Activated T-cell treated with anti-CD3 and anti-CD28 coated beads, Interleukin-2, amount 50 U/mL, for 72 hours (primary cell): ENCODE measurements around the gene PKP4. TPM values are rescaled to one million over a fixed set of nuclear protein-coding genes. Genes with fewer than 3 reads are reported as not detected.

ENCODE experiments used
- ATAC-seq, 2 donors: fragments of 150-1000 bp; cut with Tn5 transposase; replicated peaks in 1 of 2; 2 replicates each; pipeline ENCODE4 v1.10.0; 2021; ENCODE audit warnings: moderate library complexity in 2 of 2, mild to moderate bottlenecking in 1 of 2
- DNase-seq, 2 donors: peaks; one replicate each; pipeline ENCODE4 v3.0.0; 2021 to 2022; ENCODE audit warnings: mixed read lengths in 1 of 2
- H3K27ac Mint-ChIP-seq: one replicate; pipeline ENCODE4 v1.8.0; 2022; ENCODE audit warnings: mild to moderate bottlenecking, moderate library complexity, mixed read lengths
- H3K27me3 Mint-ChIP-seq: one replicate; pipeline ENCODE4 v1.8.0; 2022; ENCODE audit warnings: low read depth, mixed read lengths
- H3K36me3 Mint-ChIP-seq, 2 donors: one replicate each; pipeline ENCODE4 v1.8.0; 2022; ENCODE audit warnings: mixed read lengths in 2 of 2, mild to moderate bottlenecking in 1 of 2; ENCODE audit not compliant: insufficient read depth in 2 of 2
- H3K4me1 Mint-ChIP-seq: one replicate; pipeline ENCODE4 v1.8.0; 2022; ENCODE audit warnings: low read depth, mixed read lengths
- H3K4me3 Mint-ChIP-seq, 2 donors: one replicate each; pipeline ENCODE4 v1.8.0; 2022; ENCODE audit warnings: mild to moderate bottlenecking in 2 of 2, mixed read lengths in 2 of 2, moderate library complexity in 2 of 2
- H3K9me3 Mint-ChIP-seq, 2 donors: one replicate each; pipeline ENCODE4 v1.8.0; 2022; ENCODE audit warnings: mixed read lengths in 2 of 2
- total RNA-seq, 2 donors: library from RNA; stranded (reverse); gene quantifications; one replicate each; pipeline ENCODE4 v1.2.3, GENCODE V29; 2022

Gene PKP4
- total RNA-seq, 2 donors from 2014 or later: 36.0 to 41.3 TPM

DNA sequence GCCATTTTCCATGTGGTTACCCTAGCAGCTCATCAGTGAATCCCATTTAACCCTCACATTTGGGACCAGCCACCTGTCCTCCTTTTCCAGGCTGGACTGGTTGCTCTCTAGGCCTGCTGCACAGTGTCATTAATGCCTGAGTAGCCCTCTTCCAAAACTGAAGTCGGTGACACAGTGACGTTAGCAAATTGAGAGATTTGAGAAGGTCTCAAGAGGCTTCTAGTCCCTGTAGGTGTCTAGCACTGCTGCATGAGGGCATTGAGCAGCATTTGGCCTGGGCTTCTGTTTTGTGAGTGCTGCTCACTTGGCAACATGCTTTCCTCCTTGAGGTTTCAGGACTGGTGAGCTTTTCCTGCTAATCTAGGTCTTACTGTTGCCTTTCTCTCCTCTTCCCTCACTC, 36.7 kb downstream of the PKP4 start:
- Mint-ChIP-seq H3K4me3 (no peak overlapping the region), H3K36me3 (no peaks in the 10 kb centered on the region), H3K9me3 (no peaks in the 10 kb centered on the region), H3K27ac (no peak overlapping the region), H3K4me1 (peaks cover 15% of the 10 kb centered on the region), H3K27me3 (no peaks in the 10 kb centered on the region)
- no peak for ATAC-seq
- DNase-seq: no peak

DNA sequence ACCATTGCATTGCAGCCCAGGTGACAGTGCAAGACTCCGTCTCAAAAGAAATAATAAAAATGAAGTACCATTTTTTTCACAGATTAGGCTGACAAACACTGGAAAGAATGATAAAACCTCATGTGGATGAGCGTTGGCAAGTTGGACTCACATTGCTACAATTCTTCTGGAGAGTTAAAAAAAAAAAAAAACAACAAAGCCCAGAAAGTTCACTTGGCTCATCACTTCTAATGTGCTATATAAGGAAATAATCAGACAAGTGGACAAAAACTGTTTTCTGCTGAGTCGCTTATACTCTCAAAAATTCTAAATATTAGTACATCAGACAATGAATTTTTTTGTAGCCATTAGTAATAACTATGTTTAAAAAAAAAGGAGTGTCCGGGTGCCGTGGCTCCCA, 38.4 kb downstream of the PKP4 start:
- H3K4me1 Mint-ChIP-seq: peaks cover 25% of the 10 kb centered on the region
- no peaks in the 10 kb centered on the region for H3K27me3 Mint-ChIP-seq
- ATAC-seq: no peak
- DNase-seq: no peak
- H3K4me3 Mint-ChIP-seq: no peak overlapping the region
- no peaks in the 10 kb centered on the region for H3K9me3 Mint-ChIP-seq
- no peaks in the 10 kb centered on the region for H3K36me3 Mint-ChIP-seq
- no peak overlapping the region for H3K27ac Mint-ChIP-seq

DNA sequence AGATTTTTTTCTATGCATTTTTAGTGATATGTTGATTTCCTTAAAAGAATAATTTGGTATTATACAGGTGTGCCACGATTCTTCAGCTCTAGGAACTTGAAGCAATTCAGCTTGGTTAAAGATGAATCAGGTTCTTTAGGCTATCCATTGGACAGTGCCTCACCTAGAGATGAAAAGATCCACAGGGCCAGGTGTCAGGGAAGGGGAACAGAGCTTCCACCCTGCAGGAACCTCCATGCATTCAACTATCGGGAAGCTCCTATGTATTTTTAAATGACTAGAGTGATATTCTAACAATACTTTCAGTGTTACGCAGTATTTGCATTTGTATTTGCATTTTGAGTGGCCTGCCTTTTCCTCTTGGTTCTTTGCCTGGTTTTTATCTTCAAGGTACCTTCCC, 40.2 kb downstream of the PKP4 start:
- H3K36me3 Mint-ChIP-seq: no peaks in the 10 kb centered on the region
- no peaks in the 10 kb centered on the region for H3K27me3 Mint-ChIP-seq
- DNase-seq (no peak), ATAC-seq (no peak)
- H3K4me1 Mint-ChIP-seq: peaks cover 25% of the 10 kb centered on the region
- no peak overlapping the region for H3K4me3 Mint-ChIP-seq
- no peaks in the 10 kb centered on the region for H3K9me3 Mint-ChIP-seq
- no peak overlapping the region for H3K27ac Mint-ChIP-seq

DNA sequence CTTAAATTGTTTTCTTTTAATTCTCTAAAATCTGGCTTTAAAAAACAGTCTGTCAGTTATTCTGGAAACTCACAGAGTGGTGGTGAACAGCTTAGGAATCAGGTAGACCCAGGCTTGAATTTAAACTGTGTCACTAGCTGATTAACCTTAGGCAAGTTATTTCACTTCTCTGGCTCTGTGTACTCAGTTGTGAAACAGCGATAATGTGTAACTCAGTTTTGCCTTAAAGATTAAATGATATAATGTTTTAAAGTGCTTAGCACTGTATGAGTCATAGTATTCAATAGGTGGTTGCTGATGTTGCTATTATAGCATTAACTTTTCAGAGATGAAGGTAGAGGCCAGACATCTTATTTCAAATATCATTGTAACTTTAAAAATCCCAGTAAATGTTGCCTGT, 40.7 kb downstream of the PKP4 start:
- DNase-seq: no peak
- peak; percentile 53 to 54 for ATAC-seq
- Mint-ChIP-seq H3K9me3 (no peaks in the 10 kb centered on the region), H3K4me1 (peaks cover 25% of the 10 kb centered on the region), H3K4me3 (no peak overlapping the region), H3K27ac (peak overlapping the region; percentile 13), H3K27me3 (no peaks in the 10 kb centered on the region), H3K36me3 (no peaks in the 10 kb centered on the region)

DNA sequence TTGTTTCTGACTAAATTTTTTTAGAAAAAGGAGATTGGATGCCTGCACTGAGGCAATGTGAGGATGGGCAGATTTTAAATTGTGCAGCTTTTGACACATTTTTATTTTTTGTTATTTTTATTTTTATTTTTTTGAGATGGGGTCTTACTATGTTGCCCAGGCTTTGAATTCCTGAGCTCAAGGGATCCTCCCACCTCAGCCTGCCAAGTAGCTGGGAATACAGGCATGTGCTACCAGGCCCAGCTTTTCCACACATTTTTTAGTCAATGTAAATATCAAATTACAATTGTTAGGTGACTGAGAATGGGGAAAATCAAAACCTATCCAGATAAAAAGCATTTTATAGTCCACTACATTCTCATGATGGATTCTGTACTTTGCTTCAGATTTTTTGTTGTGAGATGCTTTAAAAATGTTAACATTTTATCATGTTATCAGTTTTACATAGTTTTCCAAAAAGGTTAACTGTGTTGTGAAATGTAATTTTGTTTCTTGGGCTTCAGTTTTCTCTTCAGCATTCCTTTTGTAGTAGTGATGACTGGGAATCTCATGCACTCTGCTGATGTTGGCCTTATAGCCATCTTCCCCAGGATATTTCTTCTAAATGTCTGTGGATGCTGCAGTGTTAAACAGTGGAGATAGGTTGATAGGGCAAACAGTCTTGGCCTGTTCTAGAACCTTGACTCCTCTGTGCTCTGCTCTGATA, 41.4 kb downstream of the PKP4 start:
- Mint-ChIP-seq H3K27ac (no peak overlapping the region), H3K9me3 (no peaks in the 10 kb centered on the region), H3K36me3 (no peaks in the 10 kb centered on the region), H3K4me3 (no peak overlapping the region), H3K4me1 (peaks cover 25% of the 10 kb centered on the region), H3K27me3 (no peaks in the 10 kb centered on the region)
- ATAC-seq (no peak), DNase-seq (no peak)

DNA sequence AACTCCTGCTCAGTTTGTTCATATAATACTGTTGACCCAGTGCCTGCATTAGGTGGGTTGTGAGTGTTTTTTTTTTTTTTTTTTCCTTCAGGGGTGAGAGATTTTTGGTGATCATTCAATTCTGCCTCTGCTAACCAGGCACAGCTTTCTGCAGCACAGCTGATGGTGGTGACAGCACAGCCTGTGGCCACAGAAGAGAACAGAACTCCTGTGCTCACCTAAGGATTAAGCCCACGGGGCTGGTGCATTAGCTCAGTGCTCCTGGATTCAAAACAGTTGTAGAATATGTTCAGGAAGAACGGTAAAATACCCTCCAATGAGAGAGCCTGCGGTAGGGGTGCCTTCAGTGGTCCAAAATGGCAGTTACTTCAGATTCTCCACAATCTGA, 42.0 kb downstream of the PKP4 start:
- Mint-ChIP-seq H3K36me3 (no peaks in the 10 kb centered on the region), H3K4me3 (no peak overlapping the region), H3K4me1 (peaks cover 25% of the 10 kb centered on the region), H3K27ac (no peak overlapping the region), H3K9me3 (no peaks in the 10 kb centered on the region), H3K27me3 (no peaks in the 10 kb centered on the region)
- no peak for ATAC-seq
- no peak for DNase-seq

DNA sequence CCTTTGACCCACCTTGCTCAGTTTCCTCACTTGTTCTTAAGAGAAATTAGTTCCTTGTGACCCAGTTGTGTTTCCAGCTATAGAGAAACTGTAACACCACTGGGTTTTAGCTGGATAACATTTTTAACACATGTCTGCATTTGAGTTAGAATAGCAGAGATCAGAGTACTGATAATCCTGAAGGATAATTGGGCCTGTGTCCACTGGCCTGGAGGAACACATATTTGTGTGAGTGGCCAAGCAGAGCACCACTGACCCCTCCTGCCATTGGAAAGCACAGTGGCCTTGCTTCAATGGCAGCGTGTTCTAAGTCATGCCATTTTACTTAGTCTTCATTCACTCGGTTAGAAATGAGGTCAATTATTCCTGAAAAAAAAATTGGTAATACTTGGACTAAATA, 42.6 kb downstream of the PKP4 start:
- Mint-ChIP-seq H3K4me1 (peaks cover 25% of the 10 kb centered on the region), H3K4me3 (no peak overlapping the region), H3K27ac (no peak overlapping the region), H3K36me3 (no peaks in the 10 kb centered on the region), H3K27me3 (no peaks in the 10 kb centered on the region), H3K9me3 (no peaks in the 10 kb centered on the region)
- ATAC-seq: no peak
- DNase-seq: no peak

DNA sequence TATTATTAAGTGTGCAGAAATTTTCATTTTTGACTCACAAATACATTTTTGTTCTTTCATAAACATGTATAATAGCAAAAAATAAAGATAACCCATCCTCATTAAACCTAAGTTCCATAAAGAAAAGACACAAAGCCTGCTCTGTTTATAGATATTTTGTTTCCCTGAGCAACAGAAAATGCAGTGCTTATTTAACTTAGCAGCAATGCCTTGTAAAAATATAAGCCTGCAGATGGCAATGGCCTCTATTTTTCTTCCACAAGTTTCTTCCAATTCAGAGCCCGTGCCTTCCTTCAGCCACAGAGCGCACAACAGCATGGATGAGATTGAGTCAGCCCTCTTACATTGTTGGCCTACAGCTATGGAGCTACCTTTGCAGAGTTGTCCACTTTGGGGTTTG, 43.6 kb downstream of the PKP4 start:
- H3K27ac Mint-ChIP-seq: no peak overlapping the region
- H3K9me3 Mint-ChIP-seq: no peaks in the 10 kb centered on the region
- H3K27me3 Mint-ChIP-seq: no peaks in the 10 kb centered on the region
- DNase-seq (no peak), ATAC-seq (no peak)
- peaks cover 29% of the 10 kb centered on the region for H3K4me1 Mint-ChIP-seq
- no peak overlapping the region for H3K4me3 Mint-ChIP-seq
- no peaks in the 10 kb centered on the region for H3K36me3 Mint-ChIP-seq

DNA sequence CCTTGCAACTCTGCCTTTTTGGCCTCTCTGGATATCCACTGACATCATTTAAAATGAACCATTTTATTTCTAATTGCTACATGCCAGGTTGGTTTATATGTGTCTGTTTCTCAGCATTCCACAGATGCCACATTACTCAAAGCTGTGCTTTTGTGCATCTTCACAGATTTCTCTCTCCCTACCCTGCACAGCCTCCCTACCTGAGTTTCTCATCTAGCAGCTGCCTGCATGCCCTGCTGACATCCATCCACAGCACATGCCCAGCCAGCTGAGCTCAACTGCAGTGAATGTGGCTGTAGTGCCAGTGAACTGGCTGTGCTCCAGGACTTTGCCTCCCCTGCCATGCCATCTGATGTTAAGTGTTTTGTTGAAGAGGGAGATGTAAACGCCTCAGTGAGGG, 44.5 kb downstream of the PKP4 start:
- ATAC-seq: no peak
- no peak overlapping the region for H3K27ac Mint-ChIP-seq
- H3K27me3 Mint-ChIP-seq: no peaks in the 10 kb centered on the region
- H3K4me3 Mint-ChIP-seq: no peak overlapping the region
- H3K9me3 Mint-ChIP-seq: no peaks in the 10 kb centered on the region
- no peaks in the 10 kb centered on the region for H3K36me3 Mint-ChIP-seq
- peaks cover 34% of the 10 kb centered on the region for H3K4me1 Mint-ChIP-seq
- DNase-seq: no peak

DNA sequence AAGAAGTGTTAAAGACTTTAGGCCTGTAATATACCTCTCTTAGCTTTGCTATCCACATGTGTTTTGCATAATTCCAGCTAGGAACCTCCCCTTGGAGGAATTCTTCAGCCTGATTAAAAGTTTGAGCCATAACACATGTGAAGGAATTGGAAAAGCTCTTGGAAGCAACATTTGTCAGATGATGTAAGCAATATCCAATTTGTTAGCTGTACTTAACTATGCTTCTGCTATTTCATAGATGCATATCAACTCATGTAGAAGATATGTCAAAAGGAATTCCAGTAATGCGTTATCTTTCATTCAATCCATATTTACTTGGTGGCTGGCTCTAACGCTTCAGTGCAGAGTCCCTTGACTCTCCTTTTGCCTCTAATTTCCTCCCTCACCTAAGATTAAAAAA, 46.2 kb downstream of the PKP4 start:
- no peak overlapping the region for H3K4me3 Mint-ChIP-seq
- no peak overlapping the region for H3K27ac Mint-ChIP-seq
- H3K9me3 Mint-ChIP-seq: no peaks in the 10 kb centered on the region
- ATAC-seq (no peak), DNase-seq (no peak)
- H3K36me3 Mint-ChIP-seq: no peaks in the 10 kb centered on the region
- no peaks in the 10 kb centered on the region for H3K27me3 Mint-ChIP-seq
- H3K4me1 Mint-ChIP-seq: peaks cover 35% of the 10 kb centered on the region

DNA sequence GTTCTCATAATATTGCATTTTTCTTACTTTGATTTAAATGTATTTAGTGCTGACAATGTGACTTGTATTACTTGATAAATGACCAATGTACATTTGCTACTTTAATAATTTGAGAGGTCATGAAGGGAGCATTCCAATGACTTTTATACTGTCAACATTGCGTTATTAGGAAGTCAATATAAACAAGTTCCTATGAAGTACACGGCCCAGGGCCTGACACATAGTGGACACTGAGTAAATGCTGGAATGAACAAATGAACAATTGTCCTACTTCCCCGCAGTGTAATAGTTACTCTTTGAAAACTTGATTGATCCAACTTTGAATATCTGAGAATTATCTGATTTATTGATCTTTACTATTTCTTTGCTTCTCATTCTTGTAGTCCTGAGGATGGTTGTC, 47.3 kb downstream of the PKP4 start:
- no peak for DNase-seq
- Mint-ChIP-seq H3K27ac (no peak overlapping the region), H3K27me3 (no peaks in the 10 kb centered on the region), H3K36me3 (peaks cover 0 to 2% of the 10 kb centered on the region in 2 donors), H3K4me1 (peaks cover 33% of the 10 kb centered on the region), H3K4me3 (no peak overlapping the region), H3K9me3 (no peaks in the 10 kb centered on the region)
- ATAC-seq: no peak

DNA sequence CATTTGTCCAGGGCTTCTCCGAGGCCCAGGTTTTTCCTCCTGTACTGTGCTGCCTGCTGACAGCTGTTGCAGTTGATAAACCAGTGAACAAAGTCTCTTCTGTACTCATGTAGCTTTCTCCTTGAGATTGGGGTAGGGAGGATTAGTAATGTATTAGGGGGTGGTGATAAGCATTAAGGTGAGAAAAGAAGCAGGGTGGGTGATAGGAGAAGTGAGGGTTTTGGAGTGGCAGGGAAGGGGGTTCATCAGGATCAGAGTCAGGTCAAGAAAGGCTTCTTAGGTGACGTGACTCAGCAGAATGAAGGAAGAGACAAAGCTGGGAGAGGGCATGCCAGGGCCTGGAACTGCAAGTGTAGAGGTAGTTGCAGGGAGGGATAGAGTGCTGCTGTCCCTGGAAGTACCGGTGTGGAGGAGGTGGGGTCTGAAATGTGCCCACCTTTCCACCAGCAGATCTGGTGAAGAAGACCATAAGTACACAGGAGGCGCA, 48.7 kb downstream of the PKP4 start:
- DNase-seq (no peak), ATAC-seq (no peak)
- no peaks in the 10 kb centered on the region for H3K9me3 Mint-ChIP-seq
- peaks cover 0 to 2% of the 10 kb centered on the region in 2 donors for H3K36me3 Mint-ChIP-seq
- H3K4me3 Mint-ChIP-seq: no peak overlapping the region
- H3K4me1 Mint-ChIP-seq: peaks cover 40% of the 10 kb centered on the region
- no peaks in the 10 kb centered on the region for H3K27me3 Mint-ChIP-seq
- no peak overlapping the region for H3K27ac Mint-ChIP-seq

DNA sequence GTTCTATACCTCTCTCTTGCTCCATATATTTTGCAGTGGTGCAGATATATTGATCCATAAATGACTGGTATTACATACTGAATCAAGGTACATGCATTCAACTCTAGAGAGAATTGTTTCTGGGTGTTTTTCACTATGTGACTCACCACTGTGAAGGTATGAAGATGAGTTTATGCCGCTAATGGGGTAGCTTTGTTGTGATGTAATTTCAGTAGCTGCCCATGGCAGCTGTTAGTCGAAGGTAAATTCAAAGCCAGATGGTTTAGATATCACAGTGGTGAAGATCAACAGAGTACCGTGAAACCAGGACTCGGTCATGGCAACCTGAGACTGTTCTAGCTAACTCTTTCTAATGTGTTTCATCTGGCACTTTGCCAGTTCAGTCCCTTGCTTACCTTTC, 50.4 kb downstream of the PKP4 start:
- H3K4me1 Mint-ChIP-seq: peaks cover 43% of the 10 kb centered on the region
- H3K36me3 Mint-ChIP-seq: peaks cover 0 to 2% of the 10 kb centered on the region in 2 donors
- no peak overlapping the region for H3K27ac Mint-ChIP-seq
- no peaks in the 10 kb centered on the region for H3K9me3 Mint-ChIP-seq
- DNase-seq (peak; percentile 40 to 41), ATAC-seq (peak; percentile 90 to 93)
- no peaks in the 10 kb centered on the region for H3K27me3 Mint-ChIP-seq
- peak overlapping the region in 1 of 2 donors; percentile 42 for H3K4me3 Mint-ChIP-seq

DNA sequence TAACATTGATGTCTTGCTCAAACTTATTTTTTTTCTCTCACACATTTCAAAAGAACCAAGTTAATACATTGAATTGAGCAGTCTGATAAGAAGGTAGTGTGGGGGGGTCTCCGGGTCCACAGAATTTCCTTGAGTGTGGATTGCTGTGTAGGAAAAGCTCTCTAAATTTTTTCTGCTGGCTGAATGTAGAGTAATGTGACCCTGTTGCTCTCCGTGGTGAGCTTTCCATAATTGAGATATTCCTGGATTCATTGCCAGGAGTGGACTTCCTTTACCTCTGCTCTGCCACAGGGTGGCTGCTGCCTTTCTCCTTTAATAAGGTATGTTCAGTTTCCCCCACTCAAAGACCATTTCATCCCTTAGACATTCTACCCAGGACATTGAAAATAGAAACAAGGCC, 50.9 kb downstream of the PKP4 start:
- ATAC-seq (no peak), DNase-seq (no peak)
- Mint-ChIP-seq H3K9me3 (no peaks in the 10 kb centered on the region), H3K27ac (peak overlapping the region; percentile 21), H3K4me3 (peak overlapping the region; percentile 6 to 32), H3K27me3 (no peaks in the 10 kb centered on the region), H3K4me1 (peaks cover 43% of the 10 kb centered on the region), H3K36me3 (peaks cover 0 to 2% of the 10 kb centered on the region in 2 donors)
